Osteocyte (in vitro differentiated cells): ENCODE measurements around the gene ADAMTSL5. TPM values are rescaled to one million over a fixed set of nuclear protein-coding genes. Genes with fewer than 3 reads are reported as not detected.

Source experiments
- DNase-seq: peaks from one replicate; pipeline ENCODE4 v3.0.0; 2021; ENCODE audit warnings: mixed read lengths; ENCODE audit not compliant: unreplicated experiment; ENCODE audit errors: extremely low spot score
- H3K27ac Mint-ChIP-seq: one replicate; pipeline ENCODE4 v1.8.0; 2021; ENCODE audit warnings: mild to moderate bottlenecking, mixed read lengths; ENCODE audit not compliant: unreplicated experiment
- H3K27me3 Mint-ChIP-seq: one replicate; pipeline ENCODE4 v1.8.0; 2021; ENCODE audit warnings: mixed read lengths; ENCODE audit not compliant: unreplicated experiment
- H3K36me3 Mint-ChIP-seq: one replicate; pipeline ENCODE4 v1.8.0; 2021; ENCODE audit warnings: mixed read lengths; ENCODE audit not compliant: unreplicated experiment
- H3K4me1 Mint-ChIP-seq: one replicate; pipeline ENCODE4 v1.8.0; 2021; ENCODE audit warnings: mixed read lengths; ENCODE audit not compliant: unreplicated experiment
- H3K4me3 Mint-ChIP-seq: one replicate; pipeline ENCODE4 v1.8.0; 2021; ENCODE audit warnings: mild to moderate bottlenecking, moderate library complexity, mixed read lengths; ENCODE audit not compliant: unreplicated experiment
- H3K9me3 Mint-ChIP-seq: one replicate; pipeline ENCODE4 v1.8.0; 2021; ENCODE audit warnings: mixed read lengths; ENCODE audit not compliant: unreplicated experiment
- total RNA-seq: library from RNA; stranded (reverse); gene quantifications from 2 replicates; pipeline ENCODE4 v1.2.1, GENCODE V29; 2021
- TF ChIP-seq, protein P1 (sequence below): fragments of 200-600 bp; sonication (generic); IDR thresholded peaks from 2 replicates; pipeline ENCODE4 v1.5.0; 2021; ENCODE audit warnings: antibody characterized with exemption, mild to moderate bottlenecking, moderate library complexity

The ADAMTSL5 gene
- total RNA-seq, 1 donor from 2014 or later = 6.4 TPM

DNA sequence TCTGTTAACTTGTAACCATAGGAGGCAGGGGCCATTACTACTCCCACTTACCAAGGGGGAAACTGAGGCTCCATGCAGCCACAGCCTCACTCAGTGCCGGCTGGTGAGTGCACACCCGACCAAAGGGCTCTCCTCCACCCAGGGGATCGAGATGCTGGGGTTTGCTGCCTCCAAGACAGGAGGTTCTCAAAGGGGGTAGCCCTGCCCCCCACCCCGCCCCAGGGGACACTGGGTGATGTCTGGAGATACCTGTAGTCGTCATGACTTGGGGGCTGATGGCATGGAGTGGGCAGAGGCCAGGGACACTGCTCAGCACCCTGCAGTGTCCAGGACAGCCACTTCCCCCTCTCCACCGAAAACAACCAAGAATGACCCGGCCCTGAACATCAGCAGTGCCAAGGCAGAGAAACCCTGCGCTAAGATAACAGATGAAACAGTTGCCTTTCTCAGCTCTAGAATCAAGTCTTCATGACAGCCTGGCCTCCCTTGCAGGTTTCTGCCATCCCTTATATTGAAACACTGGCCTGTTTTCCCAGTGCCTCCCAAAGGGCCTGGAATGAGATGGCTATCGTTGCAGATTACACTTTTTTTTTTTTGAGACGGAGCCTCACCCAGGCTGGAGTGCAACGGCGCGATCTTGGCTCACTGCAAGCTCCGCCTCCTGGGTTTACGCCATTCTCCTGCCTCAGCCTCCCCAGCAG, 18.6 kb downstream of the ADAMTSL5 start:
- peaks cover 9% of the 10 kb centered on the region for H3K27me3 Mint-ChIP-seq
- DNase-seq = peak; percentile 80
- no peak overlapping the region for H3K4me3 Mint-ChIP-seq
- H3K36me3 Mint-ChIP-seq = no peaks in the 10 kb centered on the region
- H3K4me1 Mint-ChIP-seq = peaks cover 10% of the 10 kb centered on the region
- no peaks in the 10 kb centered on the region for H3K9me3 Mint-ChIP-seq
- TF ChIP-seq, protein P1, sequence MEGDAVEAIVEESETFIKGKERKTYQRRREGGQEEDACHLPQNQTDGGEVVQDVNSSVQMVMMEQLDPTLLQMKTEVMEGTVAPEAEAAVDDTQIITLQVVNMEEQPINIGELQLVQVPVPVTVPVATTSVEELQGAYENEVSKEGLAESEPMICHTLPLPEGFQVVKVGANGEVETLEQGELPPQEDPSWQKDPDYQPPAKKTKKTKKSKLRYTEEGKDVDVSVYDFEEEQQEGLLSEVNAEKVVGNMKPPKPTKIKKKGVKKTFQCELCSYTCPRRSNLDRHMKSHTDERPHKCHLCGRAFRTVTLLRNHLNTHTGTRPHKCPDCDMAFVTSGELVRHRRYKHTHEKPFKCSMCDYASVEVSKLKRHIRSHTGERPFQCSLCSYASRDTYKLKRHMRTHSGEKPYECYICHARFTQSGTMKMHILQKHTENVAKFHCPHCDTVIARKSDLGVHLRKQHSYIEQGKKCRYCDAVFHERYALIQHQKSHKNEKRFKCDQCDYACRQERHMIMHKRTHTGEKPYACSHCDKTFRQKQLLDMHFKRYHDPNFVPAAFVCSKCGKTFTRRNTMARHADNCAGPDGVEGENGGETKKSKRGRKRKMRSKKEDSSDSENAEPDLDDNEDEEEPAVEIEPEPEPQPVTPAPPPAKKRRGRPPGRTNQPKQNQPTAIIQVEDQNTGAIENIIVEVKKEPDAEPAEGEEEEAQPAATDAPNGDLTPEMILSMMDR = no peak
- H3K27ac Mint-ChIP-seq = no peak overlapping the region

DNA sequence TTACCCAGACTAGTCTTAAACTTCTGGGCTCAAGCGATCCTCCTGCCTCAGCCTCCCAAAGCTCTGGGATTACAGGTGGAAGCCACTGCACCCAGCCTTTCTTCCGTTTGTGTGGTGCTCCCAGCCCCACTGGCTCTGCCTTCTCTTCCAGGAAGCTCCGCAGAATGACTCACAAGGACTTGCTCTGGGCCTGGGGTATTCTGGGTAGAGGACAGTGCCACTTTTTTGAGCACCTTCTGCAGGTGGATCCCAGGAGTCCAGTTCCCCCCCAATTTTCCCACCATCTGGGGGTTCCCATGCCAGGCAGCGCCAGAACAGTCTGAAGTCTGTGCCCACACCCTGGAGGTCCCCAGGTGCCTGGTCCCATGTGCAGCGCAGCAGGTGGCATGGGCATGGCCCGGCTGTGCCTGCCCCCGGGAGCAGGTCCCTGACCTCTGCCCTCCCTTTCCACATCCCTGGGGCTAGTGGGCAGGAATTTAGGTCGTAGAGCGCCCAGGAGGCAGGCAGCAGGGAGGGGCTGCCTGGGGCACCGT, 20.3 kb downstream of the ADAMTSL5 start:
- no peaks in the 10 kb centered on the region for H3K36me3 Mint-ChIP-seq
- H3K4me3 Mint-ChIP-seq = peak overlapping the region; percentile 65
- H3K27me3 Mint-ChIP-seq = peaks cover 9% of the 10 kb centered on the region
- no peak overlapping the region for H3K27ac Mint-ChIP-seq
- no peak for DNase-seq
- H3K9me3 Mint-ChIP-seq = no peaks in the 10 kb centered on the region
- TF ChIP-seq, protein P1 = no peak
- H3K4me1 Mint-ChIP-seq = peaks cover 10% of the 10 kb centered on the region

DNA sequence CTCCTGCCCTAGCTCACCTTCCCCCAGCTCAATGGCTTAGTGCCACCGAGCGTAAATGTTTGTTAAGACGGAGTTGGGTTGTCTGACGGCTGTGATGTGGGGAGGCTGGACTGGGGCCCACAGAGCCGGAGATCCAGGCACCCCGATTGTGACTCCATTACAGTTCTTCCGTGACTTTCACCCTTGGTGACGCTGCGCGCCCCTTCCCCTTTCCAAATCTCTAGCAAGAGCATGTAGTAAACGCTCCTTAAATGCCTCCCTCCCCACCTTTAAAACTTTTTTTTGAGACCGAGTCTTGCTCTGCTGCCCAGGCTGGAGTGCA, 21.0 kb downstream of the ADAMTSL5 start:
- peaks cover 10% of the 10 kb centered on the region for H3K4me1 Mint-ChIP-seq
- H3K27ac Mint-ChIP-seq = no peak overlapping the region
- no peaks in the 10 kb centered on the region for H3K9me3 Mint-ChIP-seq
- TF ChIP-seq, protein P1 = no peak
- no peak for DNase-seq
- H3K4me3 Mint-ChIP-seq = peak overlapping the region; percentile 65
- H3K36me3 Mint-ChIP-seq = no peaks in the 10 kb centered on the region
- peaks cover 9% of the 10 kb centered on the region for H3K27me3 Mint-ChIP-seq

DNA sequence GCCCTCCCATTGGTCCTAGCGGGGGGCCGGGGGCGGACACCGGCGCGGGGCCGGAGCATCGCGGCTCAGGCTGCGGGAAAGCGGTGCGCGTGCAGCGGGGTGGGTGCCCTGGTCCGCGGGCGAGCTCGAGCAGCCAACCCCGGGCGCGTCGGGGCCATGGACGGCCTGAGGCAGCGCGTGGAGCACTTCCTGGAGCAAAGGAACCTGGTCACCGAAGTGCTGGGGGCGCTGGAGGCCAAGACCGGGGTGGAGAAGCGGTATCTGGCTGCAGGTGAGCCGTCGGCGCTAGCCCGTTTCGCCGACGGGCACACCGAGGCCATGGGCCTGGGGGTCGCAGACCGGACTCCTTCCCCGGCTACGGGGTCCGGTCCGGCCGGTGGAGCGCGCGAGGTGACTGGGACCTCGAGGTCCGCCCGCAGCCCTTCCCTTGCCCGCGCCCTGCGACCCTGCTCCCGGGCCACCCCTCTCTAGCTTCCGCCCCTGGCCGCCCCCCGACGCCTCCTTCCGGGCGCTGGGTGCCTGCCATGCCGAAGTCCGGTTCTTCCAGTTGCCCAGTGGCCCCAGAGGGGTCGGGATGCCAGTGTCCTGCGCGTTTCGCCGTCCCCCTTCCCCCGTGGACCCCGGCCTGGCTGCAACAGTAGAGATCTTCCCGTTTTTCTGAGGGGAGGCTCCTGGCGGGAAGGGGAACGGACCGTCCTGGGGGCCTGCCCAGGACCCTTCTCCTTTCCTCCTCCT, 21.5 kb downstream of the ADAMTSL5 start, which contains the start of gene REEP6:
TSS of gene REEP6 (plus strand) at position 68 of the 735 bp plus-strand sequence. CDS start at position 157, 89 bp downstream.
- Mint-ChIP-seq H3K4me1 (peaks cover 10% of the 10 kb centered on the region), H3K27ac (peak within 1 kb of the TSS; percentile 93)

More for the DNA sequence above, 21.5 kb downstream of the ADAMTSL5 start, which contains the start of gene REEP6:
- Mint-ChIP-seq H3K36me3 (no peaks in the 10 kb centered on the region), H3K27me3 (peaks cover 9% of the 10 kb centered on the region), H3K4me3 (peak within 1 kb of the TSS; percentile 87), H3K9me3 (no peaks in the 10 kb centered on the region)
- DNase-seq = no peak
- TF ChIP-seq, protein P1 = no peak
